GM06990 (cell line): Measurements from ENCODE around the gene NANOS1.

Experiments used
- DNase-seq: peaks from one replicate; pipeline ENCODE4 v3.0.0-alpha.2; 2011; ENCODE audit not compliant: insufficient read length; ENCODE audit errors: extremely low read depth
- H3K27me3 ChIP-seq: replicated peaks from 2 replicates; pipeline ENCODE4 v1.6.0; 2011; ENCODE audit warnings: low read length; ENCODE audit not compliant: control insufficient read depth, insufficient read depth
- H3K36me3 ChIP-seq: 2 replicates; pipeline ENCODE4 v1.5.1; 2011; ENCODE audit warnings: low read length; ENCODE audit not compliant: control insufficient read depth, insufficient read depth
- H3K4me3 ChIP-seq: replicated peaks from 2 replicates; pipeline ENCODE4 v1.5.1; 2011; ENCODE audit warnings: low read depth, mild to moderate bottlenecking, control low read depth, low read length
- TF ChIP-seq, protein P1 (sequence below): IDR thresholded peaks from 2 replicates; pipeline ENCODE4 v1.5.1; 2011; ENCODE audit warnings: low read length, control low read depth, mild to moderate bottlenecking, inconsistent platforms; ENCODE audit not compliant: insufficient read depth, poor library complexity, severe bottlenecking

Gene NANOS1, protein sequence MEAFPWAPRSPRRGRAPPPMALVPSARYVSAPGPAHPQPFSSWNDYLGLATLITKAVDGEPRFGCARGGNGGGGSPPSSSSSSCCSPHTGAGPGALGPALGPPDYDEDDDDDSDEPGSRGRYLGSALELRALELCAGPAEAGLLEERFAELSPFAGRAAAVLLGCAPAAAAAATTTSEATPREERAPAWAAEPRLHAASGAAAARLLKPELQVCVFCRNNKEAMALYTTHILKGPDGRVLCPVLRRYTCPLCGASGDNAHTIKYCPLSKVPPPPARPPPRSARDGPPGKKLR

DNA sequence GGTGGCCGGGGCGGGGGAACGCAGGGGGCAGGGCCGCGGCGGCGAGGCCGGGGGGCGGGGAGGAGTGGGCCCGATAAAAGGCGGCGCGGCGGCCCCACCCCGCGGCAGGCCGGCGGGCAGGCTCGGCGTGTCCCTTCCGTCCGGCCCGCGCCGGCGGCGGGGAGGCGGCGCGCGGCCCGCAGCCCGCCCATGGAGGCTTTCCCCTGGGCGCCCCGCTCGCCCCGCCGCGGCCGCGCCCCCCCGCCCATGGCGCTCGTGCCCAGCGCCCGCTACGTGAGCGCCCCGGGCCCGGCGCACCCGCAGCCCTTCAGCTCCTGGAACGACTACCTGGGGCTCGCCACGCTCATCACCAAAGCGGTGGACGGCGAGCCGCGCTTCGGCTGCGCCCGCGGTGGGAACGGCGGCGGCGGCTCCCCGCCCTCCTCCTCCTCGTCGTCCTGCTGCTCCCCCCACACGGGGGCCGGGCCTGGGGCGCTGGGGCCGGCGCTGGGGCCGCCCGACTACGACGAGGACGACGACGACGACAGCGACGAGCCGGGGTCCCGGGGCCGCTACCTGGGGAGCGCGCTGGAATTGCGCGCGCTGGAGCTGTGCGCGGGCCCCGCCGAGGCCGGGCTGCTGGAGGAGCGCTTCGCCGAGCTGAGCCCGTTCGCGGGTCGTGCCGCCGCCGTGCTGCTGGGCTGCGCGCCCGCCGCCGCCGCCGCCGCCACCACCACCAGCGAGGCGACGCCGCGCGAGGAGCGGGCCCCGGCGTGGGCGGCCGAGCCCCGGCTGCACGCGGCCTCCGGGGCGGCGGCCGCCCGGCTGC is at the start of gene NANOS1:
TSS of gene NANOS1 (plus strand) at position 102 of the 808 bp plus-strand sequence. CDS start at position 190, 88 bp downstream.
- peak within 1 kb of the TSS; percentile 52 for H3K4me3 ChIP-seq
- peaks cover 2% of the 10 kb centered on the region for H3K36me3 ChIP-seq
- no peaks in the 10 kb centered on the region for H3K27me3 ChIP-seq
- TF ChIP-seq, protein P1, sequence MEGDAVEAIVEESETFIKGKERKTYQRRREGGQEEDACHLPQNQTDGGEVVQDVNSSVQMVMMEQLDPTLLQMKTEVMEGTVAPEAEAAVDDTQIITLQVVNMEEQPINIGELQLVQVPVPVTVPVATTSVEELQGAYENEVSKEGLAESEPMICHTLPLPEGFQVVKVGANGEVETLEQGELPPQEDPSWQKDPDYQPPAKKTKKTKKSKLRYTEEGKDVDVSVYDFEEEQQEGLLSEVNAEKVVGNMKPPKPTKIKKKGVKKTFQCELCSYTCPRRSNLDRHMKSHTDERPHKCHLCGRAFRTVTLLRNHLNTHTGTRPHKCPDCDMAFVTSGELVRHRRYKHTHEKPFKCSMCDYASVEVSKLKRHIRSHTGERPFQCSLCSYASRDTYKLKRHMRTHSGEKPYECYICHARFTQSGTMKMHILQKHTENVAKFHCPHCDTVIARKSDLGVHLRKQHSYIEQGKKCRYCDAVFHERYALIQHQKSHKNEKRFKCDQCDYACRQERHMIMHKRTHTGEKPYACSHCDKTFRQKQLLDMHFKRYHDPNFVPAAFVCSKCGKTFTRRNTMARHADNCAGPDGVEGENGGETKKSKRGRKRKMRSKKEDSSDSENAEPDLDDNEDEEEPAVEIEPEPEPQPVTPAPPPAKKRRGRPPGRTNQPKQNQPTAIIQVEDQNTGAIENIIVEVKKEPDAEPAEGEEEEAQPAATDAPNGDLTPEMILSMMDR = no peak
- DNase-seq = peak; percentile 50

DNA sequence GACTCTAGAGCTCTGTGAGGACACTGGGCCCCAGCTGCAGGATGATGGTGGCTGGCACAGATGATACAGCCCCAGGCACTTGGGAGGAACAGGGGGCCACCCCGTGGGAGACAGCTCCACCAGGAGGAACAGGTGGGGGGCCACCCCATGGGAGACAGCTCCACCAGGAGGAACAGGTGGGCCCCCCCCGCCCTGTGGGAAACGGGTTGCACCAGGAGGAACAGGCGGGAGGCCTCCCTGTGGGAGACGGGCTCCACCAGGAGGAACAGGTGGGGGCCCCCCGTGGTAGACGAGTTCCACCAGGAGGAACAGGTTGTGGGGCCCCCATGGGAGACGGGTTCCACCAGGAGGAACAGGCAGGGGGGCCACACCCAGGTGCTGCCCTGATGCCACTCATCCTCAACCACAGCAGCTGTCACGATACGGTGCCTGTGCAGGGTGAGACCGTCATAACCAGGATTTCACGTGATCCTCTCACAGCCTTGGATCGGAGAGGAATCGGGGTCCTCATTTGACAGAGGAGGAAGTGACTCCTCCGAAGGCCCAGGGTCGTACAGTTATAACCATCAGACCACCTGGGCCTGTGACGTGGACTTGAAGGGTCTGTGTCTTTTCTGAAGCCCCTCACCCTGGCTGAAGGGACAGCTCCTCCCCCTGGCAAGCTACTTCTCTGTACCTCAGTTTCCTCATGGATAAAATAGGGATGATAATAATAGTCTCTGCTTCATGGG is 49.2 kb upstream of the NANOS1 start:
- TF ChIP-seq, protein P1 = no peak
- Histone ChIP-seq H3K4me3 (no peak overlapping the region), H3K27me3 (no peaks in the 10 kb centered on the region; the same call in 1 of the 2 replicates), H3K36me3 (no peaks in the 10 kb centered on the region)
- DNase-seq = no peak

DNA sequence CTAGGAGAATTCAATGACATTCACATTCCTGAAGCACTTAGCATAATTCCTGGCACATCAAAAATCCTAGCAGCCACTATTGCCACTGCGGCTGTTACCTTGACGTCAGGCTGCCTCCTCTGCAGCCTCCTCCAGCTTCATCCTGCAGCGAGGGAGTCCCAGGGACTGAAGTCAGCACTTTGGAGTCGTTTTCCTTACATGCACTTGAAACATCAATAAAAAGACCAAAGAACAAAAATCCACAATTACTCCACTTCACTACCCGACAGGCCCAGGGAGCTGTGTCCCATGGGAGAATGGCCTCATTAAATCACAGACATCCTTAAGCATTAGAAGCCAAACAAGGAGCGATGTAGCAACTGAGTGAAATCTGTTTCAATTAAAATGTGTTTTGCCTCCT is 48.6 kb upstream of the NANOS1 start:
- Histone ChIP-seq H3K27me3 (no peaks in the 10 kb centered on the region; the same call in 1 of the 2 replicates), H3K36me3 (no peaks in the 10 kb centered on the region), H3K4me3 (no peak overlapping the region)
- TF ChIP-seq, protein P1 = no peak
- DNase-seq = no peak

DNA sequence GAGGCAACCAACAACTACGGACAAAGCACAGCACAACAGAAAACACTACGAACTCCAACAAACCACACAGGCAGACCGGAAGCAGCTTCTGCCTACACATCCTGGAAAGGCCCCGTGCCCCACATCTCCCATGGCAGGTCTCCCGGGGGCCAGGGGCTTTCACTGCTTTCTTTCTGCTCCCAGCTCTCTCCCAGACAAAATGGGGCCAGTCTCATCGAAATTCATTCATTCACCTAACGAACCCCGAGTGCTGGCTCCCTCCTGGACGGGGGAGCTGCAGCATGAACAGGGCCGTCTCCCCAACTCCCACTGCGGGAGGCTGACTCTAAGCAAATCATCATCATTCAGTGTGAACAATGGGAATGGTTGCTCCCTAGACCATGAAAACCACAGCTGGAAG is 47.6 kb upstream of the NANOS1 start:
- Histone ChIP-seq H3K36me3 (no peaks in the 10 kb centered on the region), H3K4me3 (no peak overlapping the region), H3K27me3 (no peaks in the 10 kb centered on the region; the same call in 1 of the 2 replicates)
- DNase-seq = no peak
- TF ChIP-seq, protein P1 = no peak

DNA sequence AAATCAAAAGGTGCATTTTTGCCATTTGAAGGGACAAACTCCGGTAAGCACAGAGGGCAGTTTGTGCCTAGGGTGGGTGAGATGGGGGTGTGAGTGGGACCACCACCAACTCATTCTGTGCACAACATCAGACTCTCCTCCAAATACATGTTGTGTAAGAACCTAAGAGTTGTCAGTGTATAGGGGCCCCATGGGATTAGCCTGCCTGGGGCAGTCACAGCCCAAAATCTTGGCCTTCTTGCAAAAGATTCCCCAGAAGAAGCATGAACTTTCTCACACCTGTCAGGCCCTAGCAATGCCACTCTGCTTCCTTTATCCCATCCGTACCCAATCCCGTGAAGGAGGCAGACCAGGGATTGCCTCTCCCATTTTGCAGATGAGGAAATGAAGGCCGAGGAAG is 47.1 kb upstream of the NANOS1 start:
- H3K27me3 ChIP-seq = no peaks in the 10 kb centered on the region; the same call in 1 of the 2 replicates
- H3K4me3 ChIP-seq = no peak overlapping the region
- TF ChIP-seq, protein P1 = no peak
- no peak for DNase-seq
- no peaks in the 10 kb centered on the region for H3K36me3 ChIP-seq
